Thymus (tissue), 11 donors: ENCODE results near the gene KRTAP10-8. TPM values are rescaled to one million over a fixed set of nuclear protein-coding genes. Genes with fewer than 3 reads are reported as not detected.
"Not testable (repeated sequence)": the region's sequence is repeated elsewhere in the genome, so short reads cannot be mapped to it uniquely, and the experiment has no call there.

ENCODE experiments used
- DNase-seq, 9 donors: peaks; one replicate each; pipeline ENCODE4 v3.0.0-alpha.2; 2013; ENCODE audit warnings: low spot score in 9 of 9, low read depth in 6 of 9, missing footprints in 1 of 9
- H3K27ac ChIP-seq, 2 donors: one replicate each; pipeline ENCODE4 v1.5.1; 2013; ENCODE audit warnings: control low read depth in 1 of 2, low read depth in 1 of 2, low read length in 1 of 2, mild to moderate bottlenecking in 1 of 2, moderate library complexity in 1 of 2
- H3K27me3 ChIP-seq, 2 donors: one replicate each; pipeline ENCODE4 v1.5.1; 2013; ENCODE audit warnings: low read length in 1 of 2; ENCODE audit not compliant: control insufficient read depth in 2 of 2, insufficient read depth in 1 of 2
- H3K36me3 ChIP-seq, 2 donors: one replicate each; pipeline ENCODE4 v1.5.1; 2013; ENCODE audit warnings: low read length in 1 of 2, mild to moderate bottlenecking in 1 of 2, moderate library complexity in 1 of 2; ENCODE audit not compliant: control insufficient read depth in 2 of 2, insufficient read depth in 2 of 2
- H3K4me1 ChIP-seq, 2 donors: one replicate each; pipeline ENCODE4 v1.5.1; 2013; ENCODE audit warnings: low read length in 2 of 2; ENCODE audit not compliant: control insufficient read depth in 2 of 2, insufficient read depth in 2 of 2
- H3K4me3 ChIP-seq, 2 donors: one replicate each; pipeline ENCODE4 v1.5.1; 2013; ENCODE audit warnings: low read length in 2 of 2, control low read depth in 1 of 2, mild to moderate bottlenecking in 1 of 2
- H3K9me3 ChIP-seq, 2 donors: one replicate each; pipeline ENCODE4 v1.5.1; 2013; ENCODE audit warnings: low read length in 1 of 2, mild to moderate bottlenecking in 1 of 2; ENCODE audit not compliant: control insufficient read depth in 2 of 2, insufficient read depth in 1 of 2
- WGBS: extraction: QIAGEN DNeasy Blood & Tissue Kit; methylation state at CpG from one replicate; pipeline ENCODE4 v1.1.7; 2013; 5-methylcytosine and 5-hydroxymethylcytosine counted together
- polyA plus RNA-seq: library from polyadenylated mRNA; stranded (reverse); fragments of 200-250 nt; gene quantifications from one replicate; pipeline ENCODE4 v1.2.3, GENCODE V29; 2013
- total RNA-seq: library from RNA; stranded (reverse); fragments of 120-200 nt; gene quantifications from one replicate; pipeline ENCODE4 v1.2.4, GENCODE V29; 2013
- donor health status: healthy.

The KRTAP10-8 gene
- total and polyA plus RNA-seq, 2 donors: not detected

GRCh38 chr21:44594406-44594916 lies 17.4 kb upstream of the KRTAP10-8 start:
- H3K4me3 ChIP-seq: no peak overlapping the region
- WGBS: 82% methylated on average over 12 of the region's 12 CpGs
- no peaks in the 10 kb centered on the region for H3K36me3 ChIP-seq
- peaks cover 0 to 2% of the 10 kb centered on the region in 2 donors for H3K4me1 ChIP-seq
- H3K27me3 ChIP-seq: peaks cover 0 to 6% of the 10 kb centered on the region in 2 donors
- no peak for DNase-seq
- no peak overlapping the region for H3K27ac ChIP-seq
- no peaks in the 10 kb centered on the region for H3K9me3 ChIP-seq

- Histone ChIP-seq H3K4me1 (peaks cover 0 to 2% of the 10 kb centered on the region in 2 donors), H3K27ac (no peak overlapping the region), H3K9me3 (no peaks in the 10 kb centered on the region), H3K4me3 (no peak overlapping the region), H3K27me3 (peaks cover 0 to 6% of the 10 kb centered on the region in 2 donors), H3K36me3 (no peaks in the 10 kb centered on the region)
- WGBS: 81% methylated on average over 6 of the region's 6 CpGs
- DNase-seq: no peak
Observed at GRCh38 chr21:44595524-44595923, 16.4 kb upstream of the KRTAP10-8 start.

DNA sequence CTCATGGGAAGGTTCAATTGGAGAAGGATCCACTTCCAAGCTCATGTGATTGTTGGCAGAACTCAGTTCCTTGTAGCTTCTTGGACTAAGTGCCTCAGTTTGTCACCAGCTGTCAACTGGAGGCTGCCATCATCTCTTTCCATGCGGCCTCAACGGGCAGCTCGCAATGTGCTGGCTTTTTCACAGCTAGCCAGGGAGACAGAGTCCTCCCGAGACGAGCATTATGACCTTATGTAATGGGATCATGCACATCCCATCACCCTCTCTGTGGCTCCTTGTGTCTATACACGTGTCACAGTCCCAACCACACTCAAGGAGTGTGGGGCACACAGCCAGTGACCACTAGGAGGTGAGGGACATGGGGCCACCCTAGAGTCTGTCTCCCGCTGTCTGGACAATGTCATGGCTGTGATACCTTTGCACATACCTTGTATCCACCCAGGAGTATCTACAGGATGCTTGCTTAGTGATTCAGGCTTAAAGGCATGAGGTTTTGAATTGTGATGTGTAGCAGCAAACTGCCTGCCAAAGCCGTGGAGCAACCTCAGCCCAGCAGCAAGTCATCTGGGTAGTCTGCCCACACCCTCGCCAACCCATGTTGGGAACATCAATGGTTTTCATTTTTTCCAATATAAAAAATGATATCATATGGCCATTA lies 15.7 kb upstream of the KRTAP10-8 start:
- Histone ChIP-seq H3K27ac (no peak overlapping the region), H3K27me3 (peaks cover 0 to 6% of the 10 kb centered on the region in 2 donors), H3K9me3 (no peaks in the 10 kb centered on the region), H3K4me3 (no peak overlapping the region), H3K4me1 (peaks cover 0 to 2% of the 10 kb centered on the region in 2 donors), H3K36me3 (no peaks in the 10 kb centered on the region)
- DNase-seq: no peak
- WGBS: 88% methylated on average over 9 of the region's 9 CpGs

DNA sequence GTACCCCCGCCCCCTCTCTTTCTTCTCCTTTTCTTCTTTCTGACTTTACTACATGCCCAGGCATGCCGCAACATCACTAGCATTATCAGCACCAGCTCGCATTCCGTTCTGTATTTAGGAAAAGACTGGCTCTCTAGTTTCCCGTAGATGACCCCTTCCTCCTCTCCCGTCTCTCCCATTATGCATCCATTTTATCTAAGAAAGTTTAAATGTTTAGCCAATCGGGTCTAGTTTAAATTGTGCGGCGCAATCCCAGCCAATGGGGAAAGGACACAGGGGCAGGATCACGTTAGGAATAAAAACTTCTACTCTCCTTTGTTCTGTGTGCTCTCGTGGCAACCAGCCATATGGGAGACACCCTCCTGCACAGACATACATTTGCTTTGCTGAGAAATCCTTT lies 13.8 kb upstream of the KRTAP10-8 start:
- H3K27ac ChIP-seq: no peak overlapping the region
- peaks cover 0 to under 1% of the 10 kb centered on the region in 2 donors for H3K27me3 ChIP-seq
- no peak overlapping the region for H3K4me3 ChIP-seq
- 86% methylated on average over 11 of the region's 11 CpGs for WGBS
- H3K36me3 ChIP-seq: no peaks in the 10 kb centered on the region
- peaks cover 0 to 2% of the 10 kb centered on the region in 2 donors for H3K4me1 ChIP-seq
- no peak for DNase-seq
- H3K9me3 ChIP-seq: no peaks in the 10 kb centered on the region

DNA sequence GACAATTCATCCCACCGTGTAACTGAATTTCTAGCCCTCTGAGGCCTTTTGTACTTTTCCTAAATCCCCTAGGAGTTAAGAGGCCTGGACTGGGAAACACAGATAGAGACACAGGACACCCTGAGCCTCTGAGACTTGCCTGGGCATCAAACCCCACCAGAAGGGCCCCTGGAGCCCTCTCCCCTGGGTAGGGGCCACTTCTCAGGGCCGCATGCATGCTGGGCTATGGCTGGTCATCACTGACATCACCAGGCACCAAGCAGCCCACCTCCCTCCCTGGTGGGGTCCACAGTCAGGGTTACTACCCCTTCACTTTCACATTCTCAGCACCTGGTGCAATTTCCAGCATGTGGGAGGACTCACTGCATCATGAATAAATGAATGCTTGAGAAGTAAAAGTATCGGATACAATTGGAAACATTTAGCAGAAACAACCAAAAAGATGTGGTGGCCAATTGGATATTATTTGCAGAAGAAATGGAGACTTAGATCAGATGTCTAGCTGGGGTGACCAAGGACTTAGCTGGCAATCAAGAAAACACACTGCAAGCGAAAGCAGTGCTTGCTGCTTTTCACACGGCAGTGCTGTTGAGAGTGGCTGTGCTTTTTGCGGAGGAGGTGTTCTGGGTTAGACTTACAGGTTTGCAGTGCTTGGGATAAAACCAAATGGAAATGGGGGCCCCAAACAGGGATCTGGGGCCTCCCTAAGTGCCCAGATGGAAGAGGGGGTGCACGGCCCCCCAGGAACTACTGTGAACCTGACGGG lies 12.4 kb upstream of the KRTAP10-8 start:
- Histone ChIP-seq H3K27ac (no peak overlapping the region), H3K27me3 (no peaks in the 10 kb centered on the region), H3K9me3 (peaks cover 0 to 2% of the 10 kb centered on the region in 2 donors), H3K4me3 (no peak overlapping the region), H3K36me3 (no peaks in the 10 kb centered on the region), H3K4me1 (no peaks in the 10 kb centered on the region)
- no peak for DNase-seq
- WGBS: 92% methylated on average over 8 of the region's 8 CpGs

- not testable (repeated sequence) for DNase-seq, H3K27ac ChIP-seq, H3K4me1 ChIP-seq, H3K27me3 ChIP-seq, H3K4me3 ChIP-seq, H3K9me3 ChIP-seq, H3K36me3 ChIP-seq
- WGBS: 86% methylated on average over 23 of the region's 23 CpGs
Observed at GRCh38 chr21:44600118-44600978, 11.5 kb upstream of the KRTAP10-8 start, which contains the start of gene KRTAP10-7. Gene KRTAP10-7, plus strand, starts transcription at chr21:44600597. Its CDS starts 25 bp downstream, at chr21:44600622.

DNA sequence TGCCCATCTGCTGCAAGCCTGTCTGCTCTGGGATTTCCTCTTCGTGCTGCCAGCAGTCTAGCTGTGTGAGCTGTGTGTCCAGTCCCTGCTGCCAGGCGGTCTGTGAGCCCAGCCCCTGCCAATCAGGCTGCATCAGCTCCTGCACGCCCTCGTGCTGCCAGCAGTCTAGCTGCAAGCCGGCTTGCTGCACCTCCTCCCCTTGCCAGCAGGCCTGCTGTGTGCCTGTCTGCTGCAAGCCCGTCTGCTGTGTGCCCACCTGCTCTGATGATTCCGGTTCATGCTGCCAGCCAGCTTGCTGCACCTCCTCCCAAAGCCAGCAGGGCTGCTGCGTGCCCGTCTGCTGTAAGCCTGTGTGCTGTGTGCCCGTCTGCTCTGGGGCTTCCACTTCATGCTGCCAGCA lies 10.8 kb upstream of the KRTAP10-8 start:
- WGBS: 82% methylated on average over 10 of the region's 10 CpGs
- not testable (repeated sequence) for H3K9me3 ChIP-seq, DNase-seq, H3K27me3 ChIP-seq, H3K4me1 ChIP-seq, H3K36me3 ChIP-seq, H3K4me3 ChIP-seq, H3K27ac ChIP-seq

DNA sequence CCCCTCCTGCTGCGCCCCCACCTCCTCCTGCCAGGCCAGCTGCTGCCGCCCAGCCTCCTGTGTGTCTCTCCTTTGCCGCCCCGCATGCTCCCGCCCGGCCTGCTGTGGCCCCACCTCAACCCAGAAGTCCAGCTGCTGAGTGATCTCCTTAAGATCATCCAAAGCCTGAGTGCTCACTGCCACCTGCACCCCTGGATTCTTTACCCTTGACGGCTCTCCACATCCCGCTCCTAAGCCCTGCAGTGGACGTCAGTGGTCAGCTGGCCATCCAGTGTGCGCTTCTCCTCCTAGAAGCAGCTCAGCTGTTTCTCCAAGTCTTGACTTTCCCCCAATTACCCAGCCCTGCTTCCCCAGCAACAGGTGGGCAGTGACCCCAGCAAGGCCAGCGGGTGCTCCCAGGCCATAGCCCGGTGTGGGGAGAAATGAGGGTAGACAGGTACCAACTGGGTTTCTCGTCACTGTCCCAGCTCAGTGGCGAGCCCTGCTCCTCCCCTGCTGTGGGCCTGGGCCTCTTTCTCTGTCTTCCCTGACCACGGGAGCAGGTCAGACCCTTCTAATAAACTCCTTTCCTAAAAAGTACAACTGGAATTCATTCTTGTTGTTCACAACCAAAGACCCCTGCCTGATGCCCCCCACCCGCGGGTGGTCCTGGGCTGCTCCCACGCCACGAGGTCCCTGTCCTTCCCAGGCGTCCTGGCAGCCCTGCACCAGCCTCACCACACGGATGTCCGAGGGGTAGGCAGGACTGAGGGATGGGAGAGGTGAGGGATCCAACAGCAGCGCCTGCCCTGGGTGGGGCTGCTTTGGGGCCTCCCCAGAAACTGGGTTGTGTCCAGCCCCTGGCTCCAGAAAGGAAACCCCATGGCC lies 10.1 kb upstream of the KRTAP10-8 start:
- WGBS: 85% methylated on average over 23 of the region's 23 CpGs
- Histone ChIP-seq H3K36me3 (no peaks in the 10 kb centered on the region), H3K27ac (no peak overlapping the region), H3K27me3 (no peaks in the 10 kb centered on the region), H3K9me3 (peaks cover 0 to 2% of the 10 kb centered on the region in 2 donors), H3K4me1 (no peaks in the 10 kb centered on the region), H3K4me3 (no peak overlapping the region)
- DNase-seq: no peak
